ENCODE data around the gene PDE6A.
"Not testable (repeated sequence)": the region's sequence is repeated elsewhere in the genome, so short reads cannot be mapped to it uniquely, and the experiment has no call there.

The PDE6A gene

DNA sequence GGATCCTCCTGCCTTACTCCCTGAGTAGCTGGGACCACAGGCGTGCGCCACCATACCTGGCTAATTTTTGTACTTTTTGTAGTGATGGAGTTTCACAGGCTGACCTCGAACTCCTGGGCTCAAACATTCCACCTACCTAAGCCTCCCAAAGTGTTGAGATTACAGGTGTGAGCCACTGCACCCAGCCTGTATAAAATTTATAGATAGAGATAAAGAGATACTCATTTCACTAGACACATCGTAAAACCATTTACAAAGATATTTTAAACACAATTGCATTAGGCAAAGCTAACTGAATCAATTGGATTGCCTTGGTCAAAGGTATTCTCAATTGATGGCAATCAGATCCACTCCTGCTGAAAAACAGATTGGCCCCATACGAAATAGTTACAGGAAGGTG lies 52.0 kb downstream of the PDE6A start:
- no peak for DNase-seq

DNA sequence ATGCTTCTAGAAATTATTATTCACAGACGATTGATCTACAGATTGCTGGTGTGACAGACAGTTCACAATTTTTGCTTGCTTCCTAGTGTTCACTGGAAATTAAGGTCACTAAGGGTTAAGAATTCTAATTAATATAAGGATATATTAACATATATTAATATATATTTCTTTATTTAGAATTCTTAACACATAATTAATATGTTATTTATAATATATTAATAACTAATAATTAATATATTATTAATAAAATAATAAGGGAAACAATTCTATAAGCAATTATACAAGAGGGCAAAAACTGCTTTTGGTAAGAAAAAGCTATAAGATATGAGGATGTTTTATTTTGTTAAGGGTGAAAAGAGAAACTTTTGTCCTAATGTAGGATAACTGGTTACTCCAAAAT lies 56.3 kb downstream of the PDE6A start:
- DNase-seq, result no peak

DNA sequence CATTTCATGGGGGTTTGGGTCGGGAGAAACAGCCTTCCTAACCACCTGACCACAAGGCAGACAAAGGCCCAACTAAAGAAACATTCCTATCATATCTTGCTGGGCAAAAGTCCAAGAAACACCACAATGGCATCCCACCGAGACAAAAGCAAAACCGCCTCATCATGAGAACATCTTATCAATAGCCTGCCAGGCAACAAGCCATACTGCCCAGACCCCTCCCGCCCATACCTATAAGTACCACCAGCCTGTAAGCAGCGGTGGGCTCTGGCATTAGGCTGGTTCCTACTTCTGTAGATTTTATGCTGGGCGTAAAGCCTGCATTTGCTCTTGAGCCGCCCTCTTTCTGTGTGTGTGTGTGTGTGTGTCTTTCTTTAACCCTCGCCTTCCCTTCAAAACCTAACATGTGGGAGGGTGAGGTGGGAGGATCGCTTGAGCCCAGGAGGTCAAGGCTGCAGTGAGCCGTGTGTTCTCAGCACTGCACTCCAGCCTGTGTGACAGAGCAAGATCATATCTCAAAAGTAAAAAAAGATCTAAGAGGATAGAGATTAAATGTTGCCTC lies 56.9 kb downstream of the PDE6A start:
- no peak for DNase-seq

DNA sequence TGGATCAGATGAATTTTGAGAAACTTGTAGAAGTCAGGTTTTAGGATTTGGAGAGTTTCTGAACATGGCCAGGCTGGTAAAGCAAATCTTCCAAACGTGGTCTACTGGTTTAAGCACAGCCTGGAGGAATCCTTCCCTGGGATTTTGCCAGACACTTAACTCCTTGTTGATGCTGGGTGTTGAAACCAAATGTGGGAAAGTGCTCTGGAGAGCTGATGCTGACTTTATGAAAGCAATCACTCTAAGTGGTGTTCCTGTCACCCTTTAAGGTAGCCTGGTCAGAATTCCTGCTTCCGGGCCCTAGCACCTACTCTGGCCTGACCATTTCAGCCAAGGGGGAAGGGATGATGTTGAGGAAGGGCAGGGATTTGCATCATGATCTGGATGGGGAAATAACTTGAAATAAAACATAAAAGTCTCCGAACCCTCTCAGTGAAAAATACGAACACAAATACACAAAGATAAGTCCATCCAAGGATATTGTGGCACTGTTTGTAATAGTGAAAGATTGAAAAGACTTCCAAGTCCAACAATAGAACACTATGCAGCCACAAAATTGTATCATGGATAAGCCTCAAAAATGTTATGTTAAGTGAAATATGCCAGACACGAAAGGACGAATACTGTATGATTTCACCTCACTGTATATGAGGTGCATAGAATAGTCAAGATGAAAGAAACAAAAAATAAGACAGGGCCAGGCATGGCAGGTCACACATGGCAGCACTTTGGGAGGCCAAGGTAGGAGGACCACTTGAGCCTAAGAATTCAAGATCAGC lies 57.7 kb downstream of the PDE6A start:
- DNase-seq, result no peak

DNA sequence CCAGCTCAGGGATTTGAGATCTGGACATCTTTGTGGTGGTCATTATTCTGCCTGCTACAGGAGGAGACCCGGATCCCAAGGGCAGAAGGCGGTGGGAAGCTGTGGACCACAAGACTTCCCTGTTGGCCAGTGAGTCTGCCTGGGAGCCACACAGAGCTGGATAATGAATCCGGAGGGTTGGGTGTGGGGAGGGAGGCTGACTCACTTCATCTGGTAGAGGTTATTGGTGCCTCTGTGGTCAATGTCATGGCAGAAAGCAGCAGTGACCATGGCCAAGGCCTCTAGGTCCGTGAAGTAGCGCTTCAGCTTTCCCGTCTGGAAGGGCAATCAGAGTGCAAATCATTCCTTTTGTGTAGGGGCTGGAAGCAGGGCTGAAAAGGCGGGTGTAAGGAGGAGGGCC lies 58.5 kb downstream of the PDE6A start:
- DNase-seq, result no peak

DNA sequence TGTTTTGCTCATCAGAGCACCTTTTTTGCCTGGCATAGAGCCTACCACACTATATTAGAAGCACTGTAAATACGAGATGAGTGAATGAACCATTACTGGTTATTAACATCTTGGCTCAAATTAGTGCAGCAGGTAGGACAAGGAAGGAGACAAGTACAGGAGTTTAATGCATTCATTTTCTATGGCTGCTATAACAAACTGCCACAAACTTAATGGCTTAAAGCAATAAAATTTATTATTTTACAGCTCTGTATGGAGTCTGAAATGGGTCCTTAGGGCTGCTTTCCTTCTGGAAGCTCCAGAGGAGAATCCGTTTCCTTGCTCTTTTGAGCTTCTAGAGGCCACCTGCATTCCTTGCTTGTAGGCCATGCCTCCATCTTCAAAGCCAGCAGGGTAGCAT lies 59.1 kb downstream of the PDE6A start:
- DNase-seq, result no peak

DNA sequence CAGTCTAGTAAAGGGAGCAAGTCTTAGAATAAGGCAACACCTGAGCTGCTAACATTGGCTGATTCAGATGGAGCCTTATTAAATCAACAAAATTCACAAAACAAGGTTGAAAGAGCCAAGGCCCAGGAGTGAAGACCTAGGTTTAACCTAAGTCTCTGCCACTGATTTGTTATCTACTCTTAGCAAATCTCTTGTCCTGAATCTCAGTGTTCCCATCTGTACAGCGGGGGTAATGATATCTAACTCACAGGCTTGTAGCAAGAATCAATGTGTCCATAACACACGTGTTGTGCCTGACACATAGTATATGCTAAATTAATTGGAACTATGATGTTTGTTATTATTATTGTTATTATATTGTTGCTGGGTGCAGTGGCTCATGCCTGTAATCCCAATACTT lies 61.0 kb downstream of the PDE6A start:
- no peak for DNase-seq

DNA sequence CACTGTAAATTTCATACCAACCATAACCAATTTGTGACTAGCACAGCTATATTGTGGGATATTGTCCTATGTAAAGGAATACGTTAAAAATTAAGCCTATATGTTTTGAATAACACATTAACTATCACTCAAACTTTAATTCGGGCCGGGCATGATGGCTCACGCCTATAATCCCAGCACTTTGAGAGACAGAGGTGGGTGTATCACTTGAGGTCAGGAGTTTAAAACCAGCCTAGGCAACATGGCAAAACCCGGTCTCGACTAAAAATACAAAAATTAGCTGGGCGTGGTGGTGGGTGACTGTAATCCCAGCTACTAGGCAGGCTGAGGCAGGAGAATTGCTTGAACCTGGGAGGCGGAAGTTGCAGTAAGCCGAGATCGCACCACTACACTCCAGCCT lies 62.0 kb downstream of the PDE6A start:
- DNase-seq, result not testable (repeated sequence)

DNA sequence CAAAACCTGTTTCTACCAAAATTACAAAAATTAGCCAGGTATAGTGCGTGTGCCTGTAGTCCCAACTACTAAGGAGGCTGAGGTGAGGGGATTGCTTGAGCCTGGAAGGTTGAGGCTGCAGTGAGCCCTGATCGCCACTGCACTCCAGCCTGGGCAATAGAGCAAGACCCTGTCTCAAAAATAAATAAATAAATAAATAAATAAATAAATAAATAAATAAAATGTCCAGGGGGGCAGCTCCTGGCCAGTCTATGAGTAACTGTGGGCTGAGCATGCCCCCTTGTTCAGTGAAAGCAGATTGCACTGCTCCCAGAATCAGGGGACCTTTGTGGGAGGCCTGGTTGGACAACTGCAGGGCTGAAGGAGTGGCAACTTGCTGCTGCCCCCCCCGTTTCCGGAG lies 62.7 kb downstream of the PDE6A start:
- DNase-seq, result no peak

DNA sequence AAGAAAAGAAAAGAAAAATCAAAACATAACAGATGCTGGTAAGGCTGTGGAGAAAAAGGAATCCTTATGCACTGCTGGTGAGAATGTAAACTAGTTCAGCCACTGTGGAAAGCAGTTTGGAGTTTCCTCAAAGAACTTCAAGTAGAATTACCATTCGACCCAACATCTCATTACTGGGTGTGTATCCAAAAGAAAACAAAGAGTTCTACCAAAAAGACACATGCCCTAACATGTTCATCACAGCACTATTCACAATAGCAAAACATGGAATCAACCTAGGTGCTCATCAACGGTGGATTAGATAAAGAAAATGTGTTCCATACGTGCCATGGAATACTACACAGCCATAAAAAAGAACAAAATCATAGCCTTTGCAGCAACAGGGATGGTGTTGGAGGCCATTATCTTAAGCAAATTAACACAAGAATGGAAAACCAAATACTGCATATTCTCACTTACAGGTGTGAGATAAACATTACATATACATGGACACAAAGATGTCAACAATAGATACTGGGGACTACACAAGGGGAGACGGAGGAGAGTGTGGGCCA lies 63.4 kb downstream of the PDE6A start:
- DNase-seq, result no peak

DNA sequence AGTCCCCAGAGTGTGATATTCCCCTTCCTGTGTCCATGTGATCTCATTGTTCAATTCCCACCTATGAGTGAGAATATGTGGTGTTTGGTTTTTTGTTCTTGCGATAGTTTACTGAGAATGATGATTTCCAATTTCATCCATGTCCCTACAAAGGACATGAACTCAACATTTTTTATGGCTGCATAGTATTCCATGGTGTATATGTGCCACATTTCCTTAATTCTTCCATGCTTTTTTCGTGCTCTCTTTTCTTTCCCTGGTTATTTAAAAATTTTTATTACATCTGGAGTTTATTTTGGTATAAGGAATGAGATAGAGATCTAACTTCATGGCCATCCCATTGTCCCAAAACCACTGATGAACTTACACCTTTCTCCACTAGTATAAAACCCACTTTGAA lies 65.0 kb downstream of the PDE6A start:
- DNase-seq, result not testable (repeated sequence)

DNA sequence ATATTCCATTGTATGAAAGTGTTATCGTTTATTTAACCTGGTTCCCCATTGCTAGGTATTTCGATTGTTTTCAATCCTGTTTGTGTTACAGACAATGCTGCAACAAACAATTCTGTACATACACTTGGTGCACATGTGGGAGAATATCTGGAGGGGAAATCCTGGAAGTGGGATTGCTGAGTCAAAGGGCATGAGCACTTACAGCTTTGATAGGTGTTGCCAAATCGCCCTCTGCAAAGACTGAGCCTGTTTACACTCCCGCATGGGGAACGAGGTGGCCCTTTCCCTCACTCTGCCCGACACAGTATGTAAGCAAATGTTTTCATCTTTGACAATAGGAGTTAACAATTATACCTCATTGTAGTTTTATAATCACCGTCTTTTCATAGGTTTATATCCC lies 66.2 kb downstream of the PDE6A start:
- no peak for DNase-seq

DNA sequence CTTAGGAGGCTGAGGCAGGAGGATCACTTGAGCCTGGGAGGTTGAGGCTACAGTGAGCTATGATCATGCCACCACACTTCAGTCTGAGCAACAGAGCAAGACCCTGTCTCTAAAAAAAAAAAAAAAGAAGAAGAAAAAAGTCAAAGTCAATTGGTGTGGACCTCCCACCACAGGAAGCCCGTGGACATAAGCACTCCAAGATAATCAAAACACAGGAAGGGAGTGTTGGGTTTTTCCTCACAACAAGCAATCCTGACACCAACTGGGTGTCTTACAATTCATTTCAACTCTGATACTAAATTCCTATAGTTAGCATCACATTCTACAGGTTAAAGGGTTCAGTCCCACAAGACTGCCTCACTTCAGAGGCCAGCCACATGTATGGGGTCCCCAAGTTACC lies 70.7 kb downstream of the PDE6A start:
- no peak for DNase-seq

DNA sequence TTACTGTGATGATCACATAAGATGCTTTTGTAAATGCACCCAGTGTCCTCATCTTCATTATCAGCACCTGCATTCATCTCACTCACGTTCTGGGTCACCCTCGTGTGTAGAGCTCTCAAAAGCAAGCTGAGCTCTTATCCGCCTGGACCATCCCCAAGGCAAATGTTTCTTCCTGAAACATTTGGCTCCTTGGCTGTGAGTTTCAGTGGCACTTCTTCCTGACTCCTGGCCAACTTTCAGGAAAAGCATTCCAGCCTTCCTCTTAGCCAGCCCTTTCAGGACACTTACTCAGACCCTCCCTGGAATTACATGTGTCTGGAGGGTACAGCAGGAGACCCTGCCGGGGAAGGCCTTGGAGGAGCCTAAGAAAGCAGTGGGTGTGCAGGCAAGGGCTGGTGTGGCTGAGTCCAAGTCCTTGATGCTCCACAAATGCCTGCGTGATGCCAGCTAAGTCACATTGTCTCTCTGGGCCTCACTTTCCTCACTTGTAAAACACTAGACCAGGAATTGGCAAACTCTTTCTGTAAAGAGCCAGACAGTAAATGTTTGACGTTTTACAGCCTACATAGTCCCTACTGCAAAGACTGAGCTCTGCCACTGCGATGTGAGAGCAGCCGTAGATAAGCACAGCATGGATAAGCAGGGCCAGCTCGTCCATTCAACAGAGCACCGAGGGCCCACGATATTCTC lies 72.1 kb downstream of the PDE6A start:
- no peak for DNase-seq

DNA sequence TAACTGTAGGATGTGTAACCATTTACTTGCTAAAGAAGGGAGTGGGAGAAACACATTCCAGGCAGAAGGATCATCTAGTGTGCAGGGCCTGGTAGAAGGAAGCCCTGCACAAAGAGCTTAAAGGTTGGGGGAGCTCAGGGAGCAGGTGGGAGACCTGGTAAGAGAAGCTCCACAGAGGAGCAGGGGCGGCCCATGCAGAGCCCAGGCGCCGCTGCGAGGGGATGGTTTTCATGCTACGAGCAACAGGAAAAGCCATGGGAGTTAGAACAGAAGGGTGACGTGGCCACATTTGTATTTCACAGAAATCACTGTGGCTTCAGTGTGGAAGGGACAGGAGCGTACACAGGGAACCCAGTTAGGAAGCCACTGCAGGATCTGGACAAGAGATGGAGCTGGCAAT lies 73.1 kb downstream of the PDE6A start:
- DNase-seq, result no peak

DNA sequence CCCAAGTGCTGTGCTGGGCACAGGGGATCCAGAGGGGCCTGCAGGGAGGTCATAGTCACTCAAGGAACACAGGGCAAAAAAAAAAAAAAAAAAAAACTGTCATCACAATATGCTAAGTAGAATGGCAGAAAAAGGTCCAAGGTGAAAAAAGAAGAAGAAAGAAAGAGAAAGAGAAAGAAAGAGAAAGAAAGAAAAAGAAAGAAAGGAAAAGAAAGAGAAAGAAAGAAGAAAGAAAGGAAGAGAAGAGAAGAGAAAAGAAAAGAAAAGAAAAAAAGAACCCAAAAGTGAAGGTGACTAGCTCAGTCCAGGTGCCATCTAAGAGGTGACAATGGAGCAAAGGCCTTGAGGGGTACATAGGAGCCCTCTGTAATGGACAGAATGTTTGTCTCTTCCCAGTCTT lies 73.9 kb downstream of the PDE6A start:
- DNase-seq, result no peak

DNA sequence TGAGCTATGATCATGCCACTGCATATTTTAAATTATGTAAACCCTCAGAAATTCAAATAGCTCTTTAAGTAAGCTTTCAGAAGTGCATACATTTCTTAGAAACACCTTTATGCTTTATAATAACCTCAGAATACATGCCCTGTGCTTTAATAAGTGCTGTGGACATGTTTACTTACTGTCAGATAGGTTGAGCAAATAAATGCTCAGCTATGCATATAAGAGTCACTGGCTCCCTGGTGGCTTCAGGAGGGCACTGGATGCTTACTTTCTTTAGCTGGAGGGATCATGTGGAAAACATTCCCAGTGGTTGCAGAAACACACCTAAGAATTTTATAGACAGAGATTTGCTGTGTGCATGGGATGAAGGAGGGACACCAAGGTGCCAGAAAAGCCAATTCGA lies 74.4 kb downstream of the PDE6A start:
- no peak for DNase-seq

DNA sequence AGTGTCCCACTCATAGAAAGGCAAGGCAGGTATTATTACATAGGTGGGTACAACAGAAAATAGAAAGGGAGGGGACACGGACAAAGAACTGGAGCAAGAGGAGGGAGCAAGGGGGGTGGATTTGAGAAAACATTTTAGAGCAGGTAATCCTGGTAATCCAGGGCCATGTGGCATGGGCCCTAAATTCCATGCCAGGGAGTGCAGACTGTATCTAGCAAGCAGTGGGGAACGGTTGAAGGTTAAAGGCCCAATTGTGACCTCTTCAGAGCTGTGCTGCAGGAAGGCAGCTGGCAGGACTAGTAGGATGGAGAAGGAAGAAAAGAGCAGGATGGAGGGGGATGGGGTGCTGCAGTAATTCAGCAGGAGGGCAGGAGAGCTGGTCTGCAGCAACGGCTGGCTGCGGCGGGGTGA lies 75.2 kb downstream of the PDE6A start:
- no peak for DNase-seq

DNA sequence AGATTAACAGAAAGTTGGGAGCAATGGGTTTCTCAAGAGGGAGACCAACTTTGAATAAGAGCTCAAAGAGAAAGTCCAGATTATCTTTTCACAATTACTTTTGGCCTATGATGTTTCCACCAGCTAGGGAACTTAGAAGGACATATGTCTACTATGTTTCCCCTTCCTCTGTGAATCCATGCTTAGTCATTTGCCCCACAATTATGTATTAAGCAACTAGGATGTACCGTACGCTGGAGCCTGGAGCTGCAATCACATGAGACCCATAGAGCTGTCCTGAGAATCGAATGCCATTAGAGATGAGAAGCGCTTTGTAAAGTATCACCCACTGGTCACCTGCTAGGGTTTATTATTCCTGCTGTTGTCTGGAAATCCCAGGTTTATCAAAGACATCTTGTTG lies 78.8 kb downstream of the PDE6A start:
- no peak for DNase-seq

DNA sequence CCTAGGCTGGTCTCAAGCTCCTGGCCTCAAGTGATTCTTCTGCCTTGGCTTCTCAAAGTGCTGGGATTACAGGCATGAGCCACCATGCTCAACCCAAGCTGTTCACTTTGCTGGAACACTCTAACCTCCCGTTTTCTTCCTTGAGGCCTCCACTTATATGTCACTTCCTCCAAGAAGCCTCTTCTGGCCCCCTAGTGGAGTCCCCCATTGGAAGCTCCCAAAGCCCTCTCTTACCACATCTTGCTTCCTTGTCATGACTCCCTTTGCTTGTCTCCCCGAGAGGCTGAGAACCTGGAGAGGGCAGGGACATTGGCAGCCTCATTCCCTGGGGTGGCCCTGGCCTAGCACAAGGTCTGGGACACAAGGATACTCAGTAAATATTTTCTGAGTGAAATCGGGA lies 80.8 kb downstream of the PDE6A start:
- DNase-seq, result no peak

DNA sequence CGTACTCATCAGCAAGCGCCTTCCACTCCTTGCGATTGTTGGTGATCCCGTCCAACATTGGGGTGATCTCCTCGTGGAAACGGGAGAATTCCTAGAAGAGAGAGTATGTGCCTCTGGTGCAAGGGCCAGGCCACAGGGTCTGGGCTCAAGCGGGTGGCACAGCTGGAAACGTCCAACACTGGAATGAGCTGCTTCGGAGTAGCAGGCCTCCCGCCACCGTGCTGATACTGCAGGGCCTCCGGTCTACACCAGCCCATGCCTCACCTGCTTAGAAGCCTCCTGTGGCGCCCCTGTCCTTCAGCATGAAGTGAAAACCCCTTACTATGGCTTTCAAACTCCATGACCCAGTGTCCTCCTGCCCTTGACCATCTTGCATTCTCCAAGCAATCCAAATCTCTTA lies 81.4 kb downstream of the PDE6A start:
- no peak for DNase-seq

DNA sequence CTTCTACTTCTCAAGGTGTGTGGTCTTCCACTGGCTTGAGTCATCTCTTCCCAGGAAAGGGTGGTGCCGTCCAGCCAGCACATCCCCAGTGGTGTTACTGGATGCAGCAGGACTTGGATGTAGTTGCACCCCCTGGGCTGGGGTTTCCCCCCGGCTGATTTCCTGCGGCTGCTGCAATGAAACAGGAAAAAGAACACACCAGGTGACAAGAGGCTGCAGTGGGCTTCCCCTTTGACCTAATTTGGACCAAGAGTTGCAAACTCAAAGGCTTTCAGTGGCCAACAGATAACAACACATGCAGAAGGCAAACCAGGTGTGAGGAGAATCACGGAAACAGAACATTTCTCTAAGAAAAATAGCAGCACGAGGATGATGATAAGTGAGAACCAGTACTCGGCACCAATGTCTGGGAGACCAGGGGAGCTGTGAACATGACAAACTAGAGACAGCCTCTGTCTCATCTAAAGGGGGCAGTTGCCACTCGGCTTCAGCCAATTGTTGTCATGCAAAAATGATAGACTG lies 83.7 kb downstream of the PDE6A start:
- no peak for DNase-seq

DNA sequence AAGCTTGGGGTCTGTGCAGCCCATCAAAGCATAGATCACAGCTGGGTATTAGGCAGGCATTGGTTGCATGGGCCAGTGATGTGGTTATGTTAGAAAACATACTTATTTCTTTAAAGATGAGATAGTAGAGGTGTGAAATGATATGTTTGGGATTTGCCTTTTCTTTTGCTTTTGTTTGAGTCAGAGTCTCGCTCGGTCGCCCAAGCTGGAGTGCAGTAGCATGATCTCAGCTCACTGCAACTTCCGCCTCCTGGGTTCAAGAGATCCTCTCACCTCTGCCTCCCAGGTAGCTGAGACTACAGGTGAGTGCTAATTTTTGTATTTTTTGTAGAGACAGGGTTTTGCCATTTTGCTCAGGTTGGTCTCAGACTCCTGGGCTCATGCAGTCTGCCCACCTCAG lies 84.8 kb downstream of the PDE6A start:
- DNase-seq, result no peak

DNA sequence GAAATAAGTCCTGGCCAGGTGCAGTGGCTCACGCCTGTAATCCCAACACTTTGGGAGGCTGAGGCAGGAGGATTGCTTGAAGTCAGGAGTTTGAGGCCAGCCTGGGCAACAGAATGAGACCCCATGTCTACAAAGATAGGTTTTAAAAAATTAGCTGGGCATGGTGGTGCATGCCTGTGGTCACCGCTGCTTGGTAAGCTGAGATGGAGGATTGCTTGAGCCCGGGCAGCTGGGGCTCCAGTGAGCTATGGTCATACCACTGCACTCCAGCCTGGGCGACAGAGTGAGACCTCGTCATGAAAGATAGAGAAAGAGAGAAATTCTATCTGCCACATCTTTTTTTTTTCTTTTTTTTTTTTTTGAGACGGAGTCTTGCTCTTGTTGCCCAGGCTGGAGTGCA lies 86.1 kb downstream of the PDE6A start:
- not testable (repeated sequence) for DNase-seq

All from NCI-H1092 (cell line).